HCT116 (cell line): ENCODE data around the gene CYP27A1. TPM values are rescaled to one million over a fixed set of nuclear protein-coding genes. Genes with fewer than 3 reads are reported as not detected.

Experiments
- ATAC-seq: fragments of 200-7000 bp; cut with Tn5 transposase; 2 replicates; pipeline ENCODE4 v1.9.1; 2020; ENCODE audit warnings: mild to moderate bottlenecking, moderate library complexity
- BruUV-seq: library from RNA; stranded (reverse); fragments of 400-500 nt; replicated peaks from 2 replicates; lab custom pipeline; 2021; lab: Mats Ljungman, UMichigan
- CTCF ChIA-PET: fragments of 300-600 bp; sonication (Branson Sonifier 250); formaldehyde crosslinking; loops from one replicate; lab custom pipeline; 2021; ENCODE audit warnings: antibody characterized with exemption; lab: Charles Lee
- POLR2A ChIA-PET: fragments of 300-600, 350-600 bp; sonication (Branson Sonifier 250); formaldehyde crosslinking; loops from one replicate; lab custom pipeline; 2021; ENCODE audit warnings: antibody characterized with exemption; lab: Charles Lee
- RAD21 ChIA-PET, 2 experiments: fragments of 300-600 bp; sonication (Branson Sonifier 250); formaldehyde crosslinking; loops; one replicate each; lab custom pipeline; 2023; ENCODE audit warnings: low total read pairs in 2 of 2; ENCODE audit not compliant: uncharacterized antibody in 2 of 2, unreplicated experiment in 2 of 2, low non-redundant PET in 1 of 2; lab: Charles Lee
- DNase-seq: peaks from one replicate; pipeline ENCODE4 v3.0.0-alpha.2; 2010; ENCODE audit warnings: low read depth, low spot score
- H2AFZ ChIP-seq: fragments of 200-600 bp; shearing (Covaris generic), sonication (generic); 2 replicates; pipeline ENCODE4 v1.6.1; 2017; ENCODE audit warnings: low read depth, mixed run types, mixed read lengths, antibody characterized with exemption, low read length; ENCODE audit not compliant: poor library complexity, severe bottlenecking
- H3K27ac ChIP-seq: 2 replicates; pipeline ENCODE4 v1.5.1; 2012; ENCODE audit warnings: low read depth, low read length
- H3K27me3 ChIP-seq: fragments of 200-600 bp; sonication (generic); 2 replicates; pipeline ENCODE4 v1.6.1; 2016; ENCODE audit warnings: mixed run types, low read length, mixed read lengths; ENCODE audit not compliant: insufficient read depth
- H3K36me3 ChIP-seq, 2 experiments: fragments of 200-500 bp in 1 of 2; fragments of 200-600 bp in 1 of 2; sonication (Bioruptor generic) in 1 of 2; sonication (generic) in 1 of 2; 2 replicates each; pipeline versions ENCODE4 v1.5.1 to v1.6.1; 2014 to 2016; ENCODE audit warnings: low read length in 2 of 2, inconsistent platforms in 1 of 2, mixed read lengths in 1 of 2, mixed run types in 1 of 2; ENCODE audit not compliant: insufficient read depth in 2 of 2, control insufficient read depth in 1 of 2
- H3K4me1 ChIP-seq, 2 experiments: fragments of 200-600 bp in 1 of 2; sonication (generic) in 1 of 2; 2 replicates each; pipeline versions ENCODE4 v1.5.1 to v1.6.1; 2012 to 2017; ENCODE audit warnings: low read length in 2 of 2, inconsistent platforms in 1 of 2, mild to moderate bottlenecking in 1 of 2, mixed read lengths in 1 of 2, mixed run types in 1 of 2, moderate library complexity in 1 of 2; ENCODE audit not compliant: insufficient read depth in 2 of 2, control insufficient read depth in 1 of 2
- H3K4me2 ChIP-seq: fragments of 200-600 bp; sonication (generic); 2 replicates; pipeline ENCODE4 v1.6.1; 2017; ENCODE audit warnings: mixed run types, low read length, mixed read lengths
- H3K4me3 ChIP-seq, 2 experiments: fragments of 200-600 bp in 1 of 2; sonication (generic) in 1 of 2; replicated peaks in 1 of 2; 2 replicates each; pipeline ENCODE4 v1.5.1; 2011 to 2016; ENCODE audit warnings: low read length in 2 of 2, control low read depth in 1 of 2, low read depth in 1 of 2, mild to moderate bottlenecking in 1 of 2, mixed read lengths in 1 of 2, mixed run types in 1 of 2
- H3K79me2 ChIP-seq: fragments of 200-600 bp; sonication (generic); 2 replicates; pipeline ENCODE4 v1.6.1; 2017; ENCODE audit warnings: mild to moderate bottlenecking, mixed run types, low read length, moderate library complexity, mixed read lengths; ENCODE audit not compliant: insufficient read depth
- H3K9ac ChIP-seq: fragments of 200-600 bp; sonication (generic); 2 replicates; pipeline ENCODE4 v1.6.1; 2016; ENCODE audit warnings: low read length, mixed read lengths
- H3K9me2 ChIP-seq: fragments of 200-600 bp; sonication (generic), shearing (Covaris generic); 2 replicates; pipeline ENCODE4 v1.6.1; 2017; ENCODE audit warnings: mixed run types, mild to moderate bottlenecking, moderate library complexity; ENCODE audit not compliant: insufficient read depth
- H3K9me3 ChIP-seq, 2 experiments: fragments of 200-500 bp in 1 of 2; fragments of 200-600 bp in 1 of 2; sonication (Bioruptor generic) in 1 of 2; sonication (generic) in 1 of 2; 2 replicates each; pipeline ENCODE4 v1.6.1; 2014 to 2017; ENCODE audit warnings: low read length in 2 of 2, mixed read lengths in 2 of 2, inconsistent platforms in 1 of 2, low read depth in 1 of 2, mild to moderate bottlenecking in 1 of 2, mixed run types in 1 of 2, moderate library complexity in 1 of 2; ENCODE audit not compliant: control insufficient read depth in 1 of 2, insufficient read depth in 1 of 2
- H4K20me1 ChIP-seq: fragments of 200-600 bp; sonication (generic), shearing (Covaris generic); 2 replicates; pipeline ENCODE4 v1.6.1; 2017; ENCODE audit warnings: mixed run types, mild to moderate bottlenecking, moderate library complexity; ENCODE audit not compliant: insufficient read depth
- CEBPB ChIP-seq: IDR thresholded peaks from 2 replicates; pipeline ENCODE4 v1.6.1; 2012; ENCODE audit warnings: low read depth
- ELF1 ChIP-seq: IDR thresholded peaks from 2 replicates; pipeline ENCODE4 v1.6.1; 2012; ENCODE audit warnings: low read depth, borderline replicate concordance
- EZH2phosphoT487 ChIP-seq: fragments of 200-600 bp; IDR thresholded peaks from 2 replicates; pipeline ENCODE4 v1.6.1; 2018; ENCODE audit warnings: antibody characterized with exemption, borderline replicate concordance
- FOSL1 ChIP-seq: IDR thresholded peaks from 2 replicates; pipeline ENCODE4 v1.6.1; 2012; ENCODE audit warnings: low read depth
- JUND ChIP-seq: IDR thresholded peaks from 2 replicates; pipeline ENCODE4 v1.6.1; 2012
- POLR2A ChIP-seq: IDR thresholded peaks from 2 replicates; pipeline ENCODE4 v1.7.0; 2011; ENCODE audit warnings: borderline replicate concordance; ENCODE audit not compliant: insufficient read depth, insufficient read length; ENCODE audit errors: extremely low read depth
- POLR2AphosphoS5 ChIP-seq: IDR thresholded peaks from 2 replicates; pipeline ENCODE4 v1.6.1; 2011; ENCODE audit warnings: mild to moderate bottlenecking, low read depth, low read length, moderate library complexity
- RAD21 ChIP-seq: IDR thresholded peaks from 2 replicates; pipeline ENCODE4 v1.6.1; 2012; ENCODE audit warnings: low read depth, mild to moderate bottlenecking
- SIN3A ChIP-seq: IDR thresholded peaks from 2 replicates; pipeline ENCODE4 v1.6.1; 2012; ENCODE audit warnings: low read depth
- SP1 ChIP-seq: IDR thresholded peaks from 2 replicates; pipeline ENCODE4 v1.6.1; 2012; ENCODE audit warnings: low read depth
- TCF7L2 ChIP-seq: IDR thresholded peaks from 2 replicates; pipeline ENCODE4 v1.7.0; 2011; ENCODE audit warnings: borderline replicate concordance, inconsistent platforms; ENCODE audit not compliant: insufficient read depth, insufficient read length; ENCODE audit errors: extremely low read depth
- ZNF274 ChIP-seq: fragments of 200-500 bp; sonication (Bioruptor generic); IDR thresholded peaks from 2 replicates; pipeline ENCODE4 v1.6.1; 2014; ENCODE audit warnings: mild to moderate bottlenecking, low read depth, low read length, inconsistent platforms
- intact Hi-C: fragments of 100-400 bp; cut with micrococcal nuclease; formaldehyde crosslinking; loops from 2 replicates; pipeline ENCODE4 v1.10.0; 2022
- total RNA-seq: library from RNA; stranded (reverse); gene quantifications from one replicate; pipeline ENCODE4 v1.2.1, GENCODE V29; 2021; ENCODE audit not compliant: unreplicated experiment
- TF ChIP-seq, protein P1 (sequence below): IDR thresholded peaks from 2 replicates; pipeline ENCODE4 v1.6.1; 2011; ENCODE audit warnings: mild to moderate bottlenecking, low read length, moderate library complexity; ENCODE audit not compliant: insufficient replicate concordance; ENCODE audit errors: extremely low read depth
- TF ChIP-seq, protein P2 (sequence below), 3 experiments: fragments of 200-600 bp in 1 of 3; sonication (generic) in 1 of 3; IDR thresholded peaks in 2 of 3; conservative IDR thresholded peaks in 1 of 3; 2 replicates each; pipeline ENCODE4 v1.5.1; 2012 to 2017; ENCODE audit warnings: low read depth in 2 of 3, low read length in 2 of 3, antibody characterized with exemption in 1 of 3, borderline replicate concordance in 1 of 3, control low read depth in 1 of 3, mild to moderate bottlenecking in 1 of 3, mixed read lengths in 1 of 3, mixed run types in 1 of 3, moderate library complexity in 1 of 3; ENCODE audit not compliant: insufficient read depth in 1 of 3
- TF ChIP-seq, protein P3 (sequence below): IDR thresholded peaks from 2 replicates; pipeline ENCODE4 v1.6.1; 2012

CYP27A1 gene
- total RNA-seq, 1 experiment from 2014 or later = 1.6 TPM

DNA sequence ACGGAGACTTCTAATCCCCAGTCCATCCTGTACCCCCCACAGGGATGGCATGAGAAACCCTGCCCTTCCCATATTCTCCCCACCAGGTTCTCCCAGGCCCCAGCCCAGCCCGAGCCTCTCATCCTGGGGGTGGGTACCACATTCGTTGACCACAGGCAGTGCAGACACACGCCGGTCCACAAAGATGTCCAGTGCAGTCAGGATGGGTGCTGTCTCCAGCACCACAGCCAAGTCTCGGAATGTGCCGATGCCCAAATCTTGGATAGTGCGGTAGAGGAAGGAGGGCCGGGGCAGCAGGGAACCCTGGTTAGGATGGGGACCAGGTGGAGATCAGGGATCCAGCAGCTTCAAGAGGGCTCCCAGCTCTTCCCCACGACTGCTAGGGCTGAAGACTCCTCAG lies 44.8 kb downstream of the CYP27A1 start:
- H3K9me2 ChIP-seq = no peaks in the 10 kb centered on the region
- no peak for TF ChIP-seq ELF1
- TF ChIP-seq POLR2A = no peak
- TF ChIP-seq RAD21 = no peak
- TF ChIP-seq, protein P1, sequence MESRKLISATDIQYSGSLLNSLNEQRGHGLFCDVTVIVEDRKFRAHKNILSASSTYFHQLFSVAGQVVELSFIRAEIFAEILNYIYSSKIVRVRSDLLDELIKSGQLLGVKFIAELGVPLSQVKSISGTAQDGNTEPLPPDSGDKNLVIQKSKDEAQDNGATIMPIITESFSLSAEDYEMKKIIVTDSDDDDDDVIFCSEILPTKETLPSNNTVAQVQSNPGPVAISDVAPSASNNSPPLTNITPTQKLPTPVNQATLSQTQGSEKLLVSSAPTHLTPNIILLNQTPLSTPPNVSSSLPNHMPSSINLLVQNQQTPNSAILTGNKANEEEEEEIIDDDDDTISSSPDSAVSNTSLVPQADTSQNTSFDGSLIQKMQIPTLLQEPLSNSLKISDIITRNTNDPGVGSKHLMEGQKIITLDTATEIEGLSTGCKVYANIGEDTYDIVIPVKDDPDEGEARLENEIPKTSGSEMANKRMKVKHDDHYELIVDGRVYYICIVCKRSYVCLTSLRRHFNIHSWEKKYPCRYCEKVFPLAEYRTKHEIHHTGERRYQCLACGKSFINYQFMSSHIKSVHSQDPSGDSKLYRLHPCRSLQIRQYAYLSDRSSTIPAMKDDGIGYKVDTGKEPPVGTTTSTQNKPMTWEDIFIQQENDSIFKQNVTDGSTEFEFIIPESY = no peak
- TF ChIP-seq JUND = no peak
- TF ChIP-seq EZH2phosphoT487 = no peak
- no peak for TF ChIP-seq CEBPB
- no peak for TF ChIP-seq SIN3A
- no peak for TF ChIP-seq TCF7L2
- TF ChIP-seq ZNF274 = no peak
- no peak for TF ChIP-seq POLR2AphosphoS5
- no peak for TF ChIP-seq FOSL1
- TF ChIP-seq, protein P2, sequence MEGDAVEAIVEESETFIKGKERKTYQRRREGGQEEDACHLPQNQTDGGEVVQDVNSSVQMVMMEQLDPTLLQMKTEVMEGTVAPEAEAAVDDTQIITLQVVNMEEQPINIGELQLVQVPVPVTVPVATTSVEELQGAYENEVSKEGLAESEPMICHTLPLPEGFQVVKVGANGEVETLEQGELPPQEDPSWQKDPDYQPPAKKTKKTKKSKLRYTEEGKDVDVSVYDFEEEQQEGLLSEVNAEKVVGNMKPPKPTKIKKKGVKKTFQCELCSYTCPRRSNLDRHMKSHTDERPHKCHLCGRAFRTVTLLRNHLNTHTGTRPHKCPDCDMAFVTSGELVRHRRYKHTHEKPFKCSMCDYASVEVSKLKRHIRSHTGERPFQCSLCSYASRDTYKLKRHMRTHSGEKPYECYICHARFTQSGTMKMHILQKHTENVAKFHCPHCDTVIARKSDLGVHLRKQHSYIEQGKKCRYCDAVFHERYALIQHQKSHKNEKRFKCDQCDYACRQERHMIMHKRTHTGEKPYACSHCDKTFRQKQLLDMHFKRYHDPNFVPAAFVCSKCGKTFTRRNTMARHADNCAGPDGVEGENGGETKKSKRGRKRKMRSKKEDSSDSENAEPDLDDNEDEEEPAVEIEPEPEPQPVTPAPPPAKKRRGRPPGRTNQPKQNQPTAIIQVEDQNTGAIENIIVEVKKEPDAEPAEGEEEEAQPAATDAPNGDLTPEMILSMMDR (IDR thresholded peaks at IDR 0.05 in 2 of 3, conservative IDR thresholded peaks at IDR 0.05 in 1 of 3; ENCODE audit: borderline replicate concordance in 1 of 3, insufficient read depth in 1 of 3, low read depth in 2 of 3, low read length in 2 of 3) = no peak
- no peak for TF ChIP-seq SP1
- TF ChIP-seq, protein P3, sequence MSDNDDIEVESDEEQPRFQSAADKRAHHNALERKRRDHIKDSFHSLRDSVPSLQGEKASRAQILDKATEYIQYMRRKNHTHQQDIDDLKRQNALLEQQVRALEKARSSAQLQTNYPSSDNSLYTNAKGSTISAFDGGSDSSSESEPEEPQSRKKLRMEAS = no peak
- H3K9ac ChIP-seq = no peak overlapping the region
- H3K4me1 ChIP-seq = peaks cover 0 to 3% of the 10 kb centered on the region in 2 experiments; a peak in 1 of 4 replicates
- H3K27me3 ChIP-seq = no peaks in the 10 kb centered on the region
- ChIA-PET RAD21 (no interaction called here), POLR2A (no interaction called here), CTCF (no interaction called here)
- H3K9me3 ChIP-seq = no peaks in the 10 kb centered on the region
- no peak overlapping the region for H3K27ac ChIP-seq
- no peak overlapping the region for H2AFZ ChIP-seq
- DNase-seq (no peak), ATAC-seq (no peak)
- BruUV-seq = no TSS peak
- no peak overlapping the region for H3K4me3 ChIP-seq
- H4K20me1 ChIP-seq = no peaks in the 10 kb centered on the region
- intact Hi-C loops = no loop called here
- no peak overlapping the region for H3K4me2 ChIP-seq
- no peaks in the 10 kb centered on the region for H3K36me3 ChIP-seq
- no peaks in the 10 kb centered on the region for H3K79me2 ChIP-seq
